ENCODE measurements around the gene PRICKLE1.
A peak's percentile ranks its signal among the peaks of the same experiment; 100 is the strongest.

Gene PRICKLE1

DNA sequence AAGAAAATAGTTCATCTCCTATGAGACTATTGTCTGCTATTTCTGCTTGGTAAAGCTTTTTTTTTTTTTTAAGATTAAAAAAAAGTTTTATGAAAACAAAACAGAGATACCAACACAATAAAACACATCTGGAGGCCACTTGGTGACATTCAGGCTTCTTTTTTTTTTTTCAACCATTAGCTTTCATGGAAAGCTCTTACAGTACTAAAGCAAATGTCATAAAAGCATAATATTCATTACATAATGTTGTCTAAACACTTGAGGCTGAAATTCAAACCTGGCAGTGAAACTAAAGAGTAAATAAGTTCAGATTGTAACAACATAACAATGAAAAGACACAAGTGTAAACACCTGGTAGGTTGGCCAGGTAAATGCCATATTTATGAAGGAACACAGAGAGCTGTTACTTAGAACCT lies 14.7 kb downstream of the PRICKLE1 start:
- no peak for DNase-seq (ENCODE audit: low read depth)
- no peak overlapping the region for H3K4me3 ChIP-seq (ENCODE audit: low read depth, low read length)
- TF ChIP-seq MYC (IDR thresholded peaks at IDR 0.05; ENCODE audit: low read depth, low read length) (no peak), POLR2A (IDR thresholded peaks at IDR 0.05; ENCODE audit: extremely low read depth, insufficient read length) (no peak)
- TF ChIP-seq, protein P1, sequence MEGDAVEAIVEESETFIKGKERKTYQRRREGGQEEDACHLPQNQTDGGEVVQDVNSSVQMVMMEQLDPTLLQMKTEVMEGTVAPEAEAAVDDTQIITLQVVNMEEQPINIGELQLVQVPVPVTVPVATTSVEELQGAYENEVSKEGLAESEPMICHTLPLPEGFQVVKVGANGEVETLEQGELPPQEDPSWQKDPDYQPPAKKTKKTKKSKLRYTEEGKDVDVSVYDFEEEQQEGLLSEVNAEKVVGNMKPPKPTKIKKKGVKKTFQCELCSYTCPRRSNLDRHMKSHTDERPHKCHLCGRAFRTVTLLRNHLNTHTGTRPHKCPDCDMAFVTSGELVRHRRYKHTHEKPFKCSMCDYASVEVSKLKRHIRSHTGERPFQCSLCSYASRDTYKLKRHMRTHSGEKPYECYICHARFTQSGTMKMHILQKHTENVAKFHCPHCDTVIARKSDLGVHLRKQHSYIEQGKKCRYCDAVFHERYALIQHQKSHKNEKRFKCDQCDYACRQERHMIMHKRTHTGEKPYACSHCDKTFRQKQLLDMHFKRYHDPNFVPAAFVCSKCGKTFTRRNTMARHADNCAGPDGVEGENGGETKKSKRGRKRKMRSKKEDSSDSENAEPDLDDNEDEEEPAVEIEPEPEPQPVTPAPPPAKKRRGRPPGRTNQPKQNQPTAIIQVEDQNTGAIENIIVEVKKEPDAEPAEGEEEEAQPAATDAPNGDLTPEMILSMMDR (IDR thresholded peaks at IDR 0.05; ENCODE audit: low read depth, low read length): no peak
- TF ChIP-seq, protein P2, sequence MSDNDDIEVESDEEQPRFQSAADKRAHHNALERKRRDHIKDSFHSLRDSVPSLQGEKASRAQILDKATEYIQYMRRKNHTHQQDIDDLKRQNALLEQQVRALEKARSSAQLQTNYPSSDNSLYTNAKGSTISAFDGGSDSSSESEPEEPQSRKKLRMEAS (IDR thresholded peaks at IDR 0.05; ENCODE audit: low read depth, low read length): no peak

DNA sequence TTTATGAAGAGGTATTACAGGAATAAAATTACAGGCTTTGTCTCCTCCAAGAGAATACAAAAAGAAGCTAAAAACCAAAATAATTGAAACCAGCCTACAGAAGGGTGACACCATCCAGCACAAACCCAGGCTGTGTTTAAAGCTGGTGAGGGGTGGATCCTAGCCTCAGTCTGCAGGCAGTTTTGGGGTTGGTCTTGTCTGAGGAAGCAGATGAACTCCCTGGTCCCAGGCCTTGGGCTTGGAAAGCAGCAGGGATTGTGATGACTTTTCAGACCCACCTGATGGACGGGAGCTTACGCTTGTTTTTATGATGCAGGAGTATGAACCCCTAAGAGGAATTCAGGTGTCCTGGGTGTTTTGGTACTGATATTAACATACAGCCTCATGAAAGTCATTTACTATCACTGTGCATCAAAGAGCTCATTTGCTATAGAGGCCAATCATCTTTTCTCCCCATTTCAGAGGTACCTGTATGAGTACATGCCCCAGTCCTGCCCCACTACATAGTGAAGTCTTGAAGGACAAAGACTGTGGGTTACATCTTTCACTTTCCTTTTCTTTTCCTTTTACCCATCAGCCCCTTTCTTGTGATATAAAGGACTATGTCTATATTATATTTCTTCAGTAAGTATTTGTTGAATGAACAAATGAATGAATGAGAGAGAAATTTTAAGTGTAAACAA lies 18.1 kb downstream of the PRICKLE1 start:
- no peak for DNase-seq (ENCODE audit: low read depth)
- H3K4me3 ChIP-seq (ENCODE audit: low read depth, low read length): no peak overlapping the region
- TF ChIP-seq, protein P2 (IDR thresholded peaks at IDR 0.05; ENCODE audit: low read depth, low read length): no peak
- TF ChIP-seq POLR2A (IDR thresholded peaks at IDR 0.05; ENCODE audit: extremely low read depth, insufficient read length) (no peak), MYC (IDR thresholded peaks at IDR 0.05; ENCODE audit: low read depth, low read length) (no peak)
- TF ChIP-seq, protein P1 (IDR thresholded peaks at IDR 0.05; ENCODE audit: low read depth, low read length): no peak

DNA sequence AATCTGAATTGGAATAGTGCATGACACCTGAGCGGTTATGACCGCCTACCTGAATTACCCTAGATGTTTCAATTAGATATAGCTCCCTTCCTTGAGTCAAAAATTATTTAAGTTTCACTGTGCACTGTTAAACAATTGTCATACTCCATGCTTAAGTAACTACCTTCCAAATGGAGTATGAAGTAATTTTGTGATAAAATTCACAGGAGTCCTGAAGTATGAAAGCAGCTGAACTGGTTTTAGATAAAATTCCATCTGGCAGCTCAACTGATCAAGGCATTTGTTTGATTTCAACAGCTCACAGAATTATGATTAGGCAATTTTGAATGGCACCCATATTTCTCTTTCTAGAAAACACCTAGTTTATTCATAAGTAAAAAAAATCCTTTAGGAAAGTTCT lies 19.5 kb downstream of the PRICKLE1 start:
- H3K4me3 ChIP-seq (ENCODE audit: low read depth, low read length): no peak overlapping the region
- DNase-seq (ENCODE audit: low read depth): no peak
- TF ChIP-seq MYC (IDR thresholded peaks at IDR 0.05; ENCODE audit: low read depth, low read length) (no peak), POLR2A (IDR thresholded peaks at IDR 0.05; ENCODE audit: extremely low read depth, insufficient read length) (no peak)
- TF ChIP-seq, protein P2 (IDR thresholded peaks at IDR 0.05; ENCODE audit: low read depth, low read length): no peak
- TF ChIP-seq, protein P1 (IDR thresholded peaks at IDR 0.05; ENCODE audit: low read depth, low read length): no peak

DNA sequence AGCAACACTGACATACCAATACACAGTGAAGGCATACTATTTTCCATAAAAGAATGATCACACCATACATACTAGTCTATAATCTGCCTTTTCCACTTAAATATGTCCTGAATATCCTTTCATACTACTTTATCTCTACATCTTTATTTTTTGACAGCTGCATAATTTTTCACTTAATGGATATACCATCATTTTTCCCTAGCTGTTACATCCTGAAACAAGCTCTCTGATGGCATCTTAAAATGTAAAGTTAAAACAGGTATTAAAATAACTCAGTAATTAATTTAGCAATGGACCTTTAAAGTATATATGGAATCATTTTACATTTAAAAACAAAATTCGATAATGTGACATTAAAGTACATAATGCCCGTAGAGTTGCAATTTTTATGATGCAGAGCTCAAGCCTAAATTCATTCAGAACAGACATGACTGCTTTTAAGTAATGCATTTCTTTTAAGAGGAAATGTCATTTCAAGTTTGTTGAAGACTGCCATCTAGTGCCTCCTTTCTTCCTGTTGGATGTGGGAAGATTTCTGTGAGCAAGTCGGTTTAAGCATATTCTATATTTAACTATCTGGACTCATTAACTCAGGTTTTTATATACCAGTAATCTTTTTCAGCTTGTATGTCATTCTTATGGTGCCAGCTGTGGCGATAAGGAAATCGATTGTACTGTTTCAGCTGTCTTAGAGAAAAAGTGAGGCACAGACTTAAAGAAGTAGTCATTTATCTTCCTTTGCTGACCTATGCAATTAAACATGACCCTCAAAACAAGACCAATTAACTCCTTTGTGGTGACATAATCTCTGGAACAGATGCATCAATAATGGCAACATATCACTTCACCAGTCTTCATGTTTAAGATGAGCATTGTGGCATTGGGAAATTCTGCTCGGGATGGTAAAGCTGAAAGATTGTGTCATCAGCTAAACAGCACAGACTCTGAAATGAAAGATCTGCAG lies 20.3 kb downstream of the PRICKLE1 start:
- DNase-seq (ENCODE audit: low read depth): peak; percentile 67
- H3K4me3 ChIP-seq (ENCODE audit: low read depth, low read length): no peak overlapping the region

DNA sequence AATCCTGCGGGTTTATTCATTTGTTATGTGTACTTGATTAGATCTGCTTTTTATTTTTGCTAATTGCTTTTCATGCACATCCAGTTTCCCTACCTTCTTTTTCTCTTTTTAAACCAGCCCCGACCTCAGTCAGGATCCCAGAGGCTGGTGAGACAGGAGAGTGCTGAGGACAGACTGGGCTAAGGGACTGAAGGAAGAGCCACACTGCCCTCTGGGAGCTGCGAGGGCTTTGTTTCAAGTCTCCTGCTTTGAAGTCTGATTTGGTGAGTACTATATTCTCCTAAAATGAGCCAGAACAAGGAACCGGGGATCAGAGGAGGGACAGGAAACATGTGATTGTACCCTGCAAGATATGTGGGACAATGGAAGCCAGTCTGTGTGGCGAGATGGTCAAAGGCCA lies 23.9 kb downstream of the PRICKLE1 start:
- TF ChIP-seq, protein P2 (IDR thresholded peaks at IDR 0.05; ENCODE audit: low read depth, low read length): no peak
- no peak for TF ChIP-seq POLR2A (IDR thresholded peaks at IDR 0.05; ENCODE audit: extremely low read depth, insufficient read length)
- no peak for TF ChIP-seq MYC (IDR thresholded peaks at IDR 0.05; ENCODE audit: low read depth, low read length)
- TF ChIP-seq, protein P1 (IDR thresholded peaks at IDR 0.05; ENCODE audit: low read depth, low read length): no peak
- no peak for DNase-seq (ENCODE audit: low read depth)
- no peak overlapping the region for H3K4me3 ChIP-seq (ENCODE audit: low read depth, low read length)

More for the DNA sequence above, 20.3 kb downstream of the PRICKLE1 start:
- TF ChIP-seq, protein P2 (IDR thresholded peaks at IDR 0.05; ENCODE audit: low read depth, low read length): no peak
- TF ChIP-seq, protein P1 (IDR thresholded peaks at IDR 0.05; ENCODE audit: low read depth, low read length): peak; percentile 56
- TF ChIP-seq MYC (IDR thresholded peaks at IDR 0.05; ENCODE audit: low read depth, low read length): no peak

Data from NB4 (cell line).